Trophoblast cell (in vitro differentiated cells and primary cell): ENCODE results near the gene HAUS2.

Experiments
- DNase-seq, 2 donors: peaks; one replicate each; pipeline ENCODE4 v3.0.0-alpha.2; 2016
- H2AFZ ChIP-seq: 2 replicates; pipeline ENCODE4 v1.6.1; 2013; ENCODE audit warnings: low read length, moderate library complexity, mild to moderate bottlenecking; ENCODE audit not compliant: insufficient read depth, poor library complexity
- H2AK5ac ChIP-seq: 2 replicates; pipeline ENCODE4 v1.6.1; 2013; ENCODE audit warnings: mild to moderate bottlenecking, low read length
- H2BK120ac ChIP-seq: 2 replicates; pipeline ENCODE4 v1.6.1; 2013; ENCODE audit warnings: low read length, mild to moderate bottlenecking, moderate library complexity; ENCODE audit not compliant: insufficient read depth, poor library complexity
- H2BK12ac ChIP-seq: 2 replicates; pipeline ENCODE4 v1.6.1; 2013; ENCODE audit warnings: mild to moderate bottlenecking, low read length, moderate library complexity
- H2BK5ac ChIP-seq: 2 replicates; pipeline ENCODE4 v1.6.1; 2013; ENCODE audit warnings: low read length, low read depth, moderate library complexity, mild to moderate bottlenecking; ENCODE audit not compliant: poor library complexity
- H3K14ac ChIP-seq: 2 replicates; pipeline ENCODE4 v1.6.1; 2013; ENCODE audit warnings: mild to moderate bottlenecking, low read length
- H3K18ac ChIP-seq: 2 replicates; pipeline ENCODE4 v1.6.1; 2013; ENCODE audit warnings: mild to moderate bottlenecking, low read length
- H3K23ac ChIP-seq: 2 replicates; pipeline ENCODE4 v1.6.1; 2013; ENCODE audit warnings: low read length
- H3K27ac ChIP-seq: 2 replicates; pipeline ENCODE4 v1.5.1; 2013; ENCODE audit warnings: low read depth, mild to moderate bottlenecking, inconsistent platforms, low read length, moderate library complexity
- H3K27me3 ChIP-seq: 2 replicates; pipeline ENCODE4 v1.6.1; 2013; ENCODE audit warnings: inconsistent platforms, mild to moderate bottlenecking, low read length, moderate library complexity; ENCODE audit not compliant: insufficient read depth
- H3K36me3 ChIP-seq, 2 experiments: 1 replicate in 1 of 2; 2 replicates in 1 of 2; pipeline ENCODE4 v1.6.1; 2013; ENCODE audit warnings: low read length in 2 of 2, mild to moderate bottlenecking in 2 of 2, moderate library complexity in 1 of 2; ENCODE audit not compliant: insufficient read depth in 2 of 2, control insufficient read depth in 1 of 2
- H3K4ac ChIP-seq: 2 replicates; pipeline ENCODE4 v1.6.1; 2013; ENCODE audit warnings: low read depth, mild to moderate bottlenecking, low read length, moderate library complexity
- H3K4me1 ChIP-seq, 2 experiments: 1 replicate in 1 of 2; 2 replicates in 1 of 2; pipeline ENCODE4 v1.6.1; 2013; ENCODE audit warnings: low read length in 2 of 2, mild to moderate bottlenecking in 2 of 2, moderate library complexity in 1 of 2; ENCODE audit not compliant: insufficient read depth in 2 of 2, control insufficient read depth in 1 of 2
- H3K4me2 ChIP-seq: 2 replicates; pipeline ENCODE4 v1.6.1; 2013; ENCODE audit warnings: inconsistent platforms, mild to moderate bottlenecking, low read length, moderate library complexity
- H3K4me3 ChIP-seq: 2 replicates; pipeline ENCODE4 v1.5.1; 2013; ENCODE audit warnings: mild to moderate bottlenecking, low read depth, low read length, inconsistent platforms
- H3K79me1 ChIP-seq: one replicate; pipeline ENCODE4 v1.6.1; 2013; ENCODE audit warnings: low read length
- H3K79me2 ChIP-seq: 2 replicates; pipeline ENCODE4 v1.6.1; 2013; ENCODE audit warnings: low read length, mild to moderate bottlenecking; ENCODE audit not compliant: control insufficient read depth, insufficient read depth, poor library complexity
- H3K9ac ChIP-seq: 2 replicates; pipeline ENCODE4 v1.6.1; 2013; ENCODE audit warnings: mild to moderate bottlenecking, low read length
- H3K9me3 ChIP-seq: 2 replicates; pipeline ENCODE4 v1.6.1; 2013; ENCODE audit warnings: low read depth, mild to moderate bottlenecking, control low read depth, inconsistent platforms, low read length; ENCODE audit not compliant: insufficient read depth
- H4K12ac ChIP-seq: 2 replicates; pipeline ENCODE4 v1.6.1; 2013; ENCODE audit warnings: low read depth, mild to moderate bottlenecking, low read length, moderate library complexity
- H4K8ac ChIP-seq: 2 replicates; pipeline ENCODE4 v1.6.1; 2013; ENCODE audit warnings: low read depth, mild to moderate bottlenecking, low read length, moderate library complexity
- H4K91ac ChIP-seq: one replicate; pipeline ENCODE4 v1.6.1; 2013; ENCODE audit warnings: low read depth, mild to moderate bottlenecking, low read length, moderate library complexity
- WGBS: extraction: QIAGEN DNeasy Blood & Tissue Kit; methylation state at CpG from one replicate; pipeline ENCODE4 v1.1.7; 2013; ENCODE audit warnings: missing lambda C conversion rate; ENCODE audit not compliant: insufficient read length, insufficient coverage; ENCODE audit errors: extremely low coverage; 5-methylcytosine and 5-hydroxymethylcytosine counted together

HAUS2 gene

GRCh38 chr15:42591238-42591934, 42.7 kb downstream of the HAUS2 start:
- H3K14ac ChIP-seq, result no peak overlapping the region
- no peak overlapping the region for H2BK12ac ChIP-seq
- peak in 1 of 2 donors; percentile 33 for DNase-seq
- H3K27ac ChIP-seq, result no peak overlapping the region
- H2BK5ac ChIP-seq, result no peak overlapping the region
- no CpG with 5 or more reads among the region's 10 CpGs for WGBS
- H4K12ac ChIP-seq, result no peak overlapping the region
- H3K4me3 ChIP-seq, result no peak overlapping the region
- H3K4ac ChIP-seq, result no peak overlapping the region
- H3K79me1 ChIP-seq, result no peaks in the 10 kb centered on the region
- H3K36me3 ChIP-seq, result no peaks in the 10 kb centered on the region
- no peak overlapping the region for H4K8ac ChIP-seq
- no peak overlapping the region for H3K9ac ChIP-seq
- no peak overlapping the region for H3K4me2 ChIP-seq
- no peak overlapping the region for H3K18ac ChIP-seq
- no peak overlapping the region for H2AK5ac ChIP-seq
- no peak overlapping the region for H3K23ac ChIP-seq
- no peak overlapping the region for H4K91ac ChIP-seq
- no peak overlapping the region for H2BK120ac ChIP-seq
- no peaks in the 10 kb centered on the region for H3K27me3 ChIP-seq
- no peaks in the 10 kb centered on the region for H3K79me2 ChIP-seq
- H3K4me1 ChIP-seq, result no peaks in the 10 kb centered on the region
- no peaks in the 10 kb centered on the region for H3K9me3 ChIP-seq
- no peak overlapping the region for H2AFZ ChIP-seq

DNA sequence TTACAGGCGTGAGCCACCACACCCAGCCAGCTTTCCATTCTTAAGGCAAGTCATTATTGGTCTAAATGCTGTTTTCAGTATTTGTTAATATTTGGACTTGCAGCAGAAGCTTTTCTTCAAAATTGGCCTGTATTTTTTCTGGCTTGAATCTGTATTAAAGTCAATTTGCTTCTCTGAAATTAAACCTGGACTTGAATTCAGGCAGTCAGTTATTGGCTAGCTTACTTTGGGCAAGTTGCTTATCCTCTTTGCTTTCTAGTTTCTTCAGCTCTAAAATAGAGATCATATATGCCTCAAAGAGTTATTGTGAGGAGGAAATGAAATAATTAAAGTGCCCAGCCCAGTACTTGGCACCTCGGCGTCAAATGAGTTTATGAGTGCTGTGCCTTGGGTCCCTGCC, 44.1 kb downstream of the HAUS2 start:
- no CpG with 5 or more reads among the region's 3 CpGs for WGBS
- no peak overlapping the region for H4K91ac ChIP-seq

GRCh38 chr15:42593143-42593542, 44.5 kb downstream of the HAUS2 start:
- no peak overlapping the region for H4K8ac ChIP-seq
- H3K4me3 ChIP-seq, result no peak overlapping the region
- no peak overlapping the region for H4K12ac ChIP-seq
- H2AK5ac ChIP-seq, result no peak overlapping the region
- no peak overlapping the region for H3K4me2 ChIP-seq
- no peak overlapping the region for H3K18ac ChIP-seq
- H2AFZ ChIP-seq, result no peak overlapping the region
- H3K4me1 ChIP-seq, result no peaks in the 10 kb centered on the region
- DNase-seq, result no peak
- H2BK120ac ChIP-seq, result no peak overlapping the region
- no peak overlapping the region for H3K27ac ChIP-seq
- no peaks in the 10 kb centered on the region for H3K79me1 ChIP-seq
- H2BK12ac ChIP-seq, result no peak overlapping the region
- H4K91ac ChIP-seq, result no peak overlapping the region
- no peaks in the 10 kb centered on the region for H3K9me3 ChIP-seq
- no peaks in the 10 kb centered on the region for H3K36me3 ChIP-seq
- H3K23ac ChIP-seq, result no peak overlapping the region
- H3K79me2 ChIP-seq, result no peaks in the 10 kb centered on the region
- no peak overlapping the region for H3K4ac ChIP-seq
- H3K9ac ChIP-seq, result no peak overlapping the region
- H3K27me3 ChIP-seq, result no peaks in the 10 kb centered on the region
- H2BK5ac ChIP-seq, result no peak overlapping the region
- no peak overlapping the region for H3K14ac ChIP-seq
- no CpG with 5 or more reads among the region's 4 CpGs for WGBS

More for the DNA sequence above, 44.1 kb downstream of the HAUS2 start:
- Histone ChIP-seq H2BK5ac (no peak overlapping the region), H3K18ac (no peak overlapping the region), H3K4ac (no peak overlapping the region), H3K4me2 (no peak overlapping the region), H3K4me1 (no peaks in the 10 kb centered on the region), H2BK120ac (no peak overlapping the region), H4K12ac (no peak overlapping the region), H3K79me1 (no peaks in the 10 kb centered on the region), H3K79me2 (no peaks in the 10 kb centered on the region), H3K4me3 (no peak overlapping the region), H3K36me3 (no peaks in the 10 kb centered on the region), H3K14ac (no peak overlapping the region), H2AFZ (no peak overlapping the region), H3K23ac (no peak overlapping the region), H3K9ac (no peak overlapping the region), H3K9me3 (no peaks in the 10 kb centered on the region), H3K27ac (no peak overlapping the region), H2AK5ac (no peak overlapping the region), H3K27me3 (no peaks in the 10 kb centered on the region), H4K8ac (no peak overlapping the region), H2BK12ac (no peak overlapping the region)
- DNase-seq, result no peak

DNA sequence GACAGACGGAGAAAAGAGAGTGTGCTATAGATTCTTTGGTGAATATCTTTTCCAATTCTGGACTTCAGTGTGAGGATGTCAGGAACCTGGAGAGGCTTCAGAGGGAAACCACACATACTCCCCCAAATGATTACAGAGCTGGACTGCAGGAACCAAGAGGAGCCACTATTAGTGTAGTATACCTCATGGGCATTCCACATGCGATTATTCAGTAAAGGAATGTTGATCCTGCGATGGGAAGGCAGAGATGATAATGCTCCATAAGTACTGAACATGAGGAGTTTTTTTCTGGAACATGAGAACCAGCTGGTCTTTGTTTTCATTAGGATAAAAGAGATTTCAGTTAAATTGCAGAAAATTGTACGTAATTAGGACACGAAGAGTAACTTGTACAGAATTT, 45.5 kb downstream of the HAUS2 start:
- Histone ChIP-seq H4K8ac (no peak overlapping the region), H3K4ac (no peak overlapping the region), H3K36me3 (no peaks in the 10 kb centered on the region), H3K4me1 (no peaks in the 10 kb centered on the region), H3K27ac (no peak overlapping the region), H3K9me3 (no peaks in the 10 kb centered on the region), H3K18ac (no peak overlapping the region), H4K91ac (no peak overlapping the region), H3K14ac (no peak overlapping the region), H2AFZ (no peak overlapping the region), H3K9ac (no peak overlapping the region), H3K79me1 (no peaks in the 10 kb centered on the region), H3K4me3 (no peak overlapping the region), H4K12ac (no peak overlapping the region), H2BK12ac (no peak overlapping the region), H2AK5ac (no peak overlapping the region), H2BK5ac (no peak overlapping the region), H3K27me3 (no peaks in the 10 kb centered on the region), H3K23ac (no peak overlapping the region), H2BK120ac (no peak overlapping the region), H3K79me2 (no peaks in the 10 kb centered on the region), H3K4me2 (no peak overlapping the region)
- no peak for DNase-seq
- WGBS, result no CpG with 5 or more reads among the region's 5 CpGs
